Suppressor macrophage treated with lipopolysaccharide for 4 hours (primary cell): ENCODE measurements around the gene MLANA.

Experiments used
- DNase-seq: peaks from one replicate; pipeline ENCODE4 v3.0.0-alpha.2; 2020

The MLANA gene, protein sequence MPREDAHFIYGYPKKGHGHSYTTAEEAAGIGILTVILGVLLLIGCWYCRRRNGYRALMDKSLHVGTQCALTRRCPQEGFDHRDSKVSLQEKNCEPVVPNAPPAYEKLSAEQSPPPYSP

GRCh38 chr9:5890641-5891040 lies at the start of gene MLANA:
Gene MLANA, plus strand, starts transcription at chr9:5890889. Its CDS starts 1,586 bp downstream, at chr9:5892475.
- DNase-seq = no peak

DNA sequence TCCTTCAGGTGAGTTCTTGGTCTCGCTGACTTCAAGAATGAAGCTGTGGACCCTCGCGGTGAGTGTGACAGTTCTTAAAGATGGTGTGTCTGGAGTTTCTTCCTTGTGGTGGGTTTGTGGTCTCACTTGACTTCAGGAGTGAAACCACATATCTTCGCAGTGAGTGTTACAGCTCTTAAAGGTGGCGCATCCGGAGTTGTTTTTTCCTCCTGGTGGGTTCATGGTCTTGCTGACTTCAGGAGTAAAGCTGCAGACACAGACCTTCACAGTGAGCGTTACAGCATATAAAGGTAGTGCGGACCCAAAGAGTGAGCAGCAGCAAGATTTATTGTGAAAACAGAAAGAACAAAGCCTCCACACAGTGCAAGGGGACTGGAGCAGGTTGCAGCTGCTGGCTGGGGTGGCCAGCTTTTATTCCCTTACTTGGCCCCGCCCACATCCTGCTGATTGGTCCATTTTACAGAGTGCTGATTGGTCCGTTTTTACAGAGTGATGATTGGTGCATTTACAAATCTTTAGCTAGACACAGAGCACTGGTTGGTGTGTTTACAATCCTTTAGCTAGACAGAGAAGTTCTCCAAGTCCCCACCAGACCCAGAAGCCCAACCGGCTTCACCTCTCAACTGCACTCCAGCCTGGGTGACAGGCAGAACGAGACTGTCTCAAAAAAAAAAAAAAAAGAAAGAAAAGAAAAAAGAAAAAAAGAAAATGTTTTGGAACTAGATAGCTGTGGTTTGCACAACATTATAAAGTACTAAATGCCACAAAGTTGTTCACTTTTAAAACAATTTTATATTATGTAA lies 48.7 kb upstream of the MLANA start:
- DNase-seq = no peak

DNA sequence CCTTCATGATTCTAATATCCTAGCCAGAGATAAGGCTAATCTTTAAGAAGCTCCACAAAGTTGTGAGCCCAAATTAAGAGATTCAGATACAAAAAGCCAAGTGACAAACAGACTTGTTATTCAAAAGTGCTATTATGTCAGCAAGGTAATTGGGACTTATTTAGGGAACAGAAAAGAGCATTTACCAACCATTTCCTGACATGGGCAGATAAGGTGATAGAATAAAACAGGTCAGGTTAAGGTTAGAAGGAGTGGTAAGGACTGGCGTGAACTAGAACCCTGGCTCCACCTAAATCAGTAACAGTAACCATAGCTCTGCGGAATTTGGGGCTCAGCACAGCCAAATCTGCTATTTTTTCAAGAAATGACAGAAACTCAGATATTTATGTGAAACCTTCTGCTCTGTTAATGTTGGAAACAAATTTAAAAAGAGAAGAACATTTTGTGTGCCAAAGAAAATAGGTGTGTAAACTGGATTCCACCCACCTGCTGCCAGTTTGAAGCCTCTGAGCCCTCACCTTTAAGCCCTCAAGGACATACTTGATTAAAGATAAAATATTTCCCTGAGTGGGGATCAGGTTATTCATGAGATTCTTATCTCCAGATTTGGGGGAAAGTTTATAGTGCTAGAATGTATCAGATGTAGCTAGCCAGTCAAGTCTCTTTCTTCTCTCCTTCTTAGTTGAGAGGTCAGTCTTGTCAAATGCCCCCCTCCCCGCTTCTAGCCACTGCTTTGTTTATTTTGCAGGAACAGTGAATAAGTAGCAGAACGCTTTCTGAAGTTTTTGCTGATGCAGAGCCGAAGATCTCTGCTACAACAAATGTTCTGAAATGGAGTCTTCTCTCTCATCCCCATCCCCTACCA lies 47.5 kb upstream of the MLANA start:
- no peak for DNase-seq

GRCh38 chr9:5843794-5844471 lies 46.8 kb upstream of the MLANA start:
- DNase-seq = no peak

- no peak for DNase-seq
Observed at GRCh38 chr9:5845157-5845531, 45.5 kb upstream of the MLANA start.

DNA sequence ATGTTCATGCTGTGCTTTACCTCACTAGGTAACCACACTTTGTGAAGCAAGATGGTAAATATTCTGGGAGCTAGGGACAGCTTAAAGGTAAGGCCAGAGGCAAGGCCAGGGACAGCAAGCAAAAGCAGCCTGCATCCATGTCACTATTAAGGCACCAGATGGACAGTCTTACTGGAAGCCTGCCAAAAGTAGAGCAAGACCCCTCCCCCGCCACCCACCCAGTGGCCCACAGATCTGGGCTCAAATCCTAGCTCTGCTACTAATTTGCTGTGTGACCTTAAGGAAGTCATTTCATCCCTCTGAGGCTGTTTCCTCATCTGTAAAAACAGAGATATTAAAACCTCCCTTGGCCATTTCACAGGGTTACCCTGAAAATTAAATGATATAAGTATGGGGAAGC lies 44.6 kb upstream of the MLANA start:
- DNase-seq = no peak

- peak; percentile 67 for DNase-seq
Observed at GRCh38 chr9:5846501-5846921, 44.2 kb upstream of the MLANA start.

DNA sequence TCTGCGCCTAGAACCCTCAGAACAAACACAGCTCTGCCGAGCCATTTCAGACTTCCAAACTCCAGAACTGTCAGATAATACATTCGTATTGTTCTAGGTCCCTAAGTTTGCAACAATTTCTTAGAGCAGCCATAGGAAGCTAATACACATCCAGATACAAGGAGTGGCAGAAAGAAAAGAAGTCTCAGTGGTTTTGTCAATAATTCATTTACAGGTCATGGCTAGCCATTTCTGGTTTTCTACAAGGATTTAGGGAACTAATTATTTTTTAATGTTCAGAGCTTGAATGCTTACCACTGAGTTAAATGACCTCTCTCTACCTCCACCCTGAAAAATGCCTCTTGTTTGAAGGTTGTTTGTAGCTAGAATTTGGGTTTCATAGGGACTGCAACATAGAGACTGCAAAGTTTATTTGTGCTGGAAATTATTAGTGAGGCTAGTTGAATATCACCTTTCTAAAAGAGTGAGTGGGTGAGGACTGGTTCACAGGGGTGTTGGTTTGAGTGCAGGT lies 42.3 kb upstream of the MLANA start:
- no peak for DNase-seq

- DNase-seq = no peak
Observed at GRCh38 chr9:5850724-5851122, 40.0 kb upstream of the MLANA start.

DNA sequence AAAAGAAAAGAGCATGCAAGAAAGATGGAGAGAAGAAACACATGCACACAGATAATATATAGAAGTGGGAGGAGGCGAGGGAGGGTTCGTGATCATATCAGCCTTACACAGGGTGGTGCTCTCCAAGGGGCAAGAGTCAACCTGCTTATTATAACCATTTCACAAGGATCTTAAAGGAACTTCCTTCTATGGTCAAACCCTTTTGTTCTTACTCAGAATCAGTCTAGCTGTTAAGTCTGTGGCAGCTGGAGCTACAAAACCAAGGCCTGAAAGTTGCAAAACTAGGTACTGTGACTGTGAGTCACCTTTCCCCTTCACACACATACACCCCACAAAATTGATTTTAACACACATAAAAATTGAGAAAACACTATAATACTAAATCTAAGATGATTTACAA lies 39.2 kb upstream of the MLANA start:
- peak; percentile 95 for DNase-seq

DNA sequence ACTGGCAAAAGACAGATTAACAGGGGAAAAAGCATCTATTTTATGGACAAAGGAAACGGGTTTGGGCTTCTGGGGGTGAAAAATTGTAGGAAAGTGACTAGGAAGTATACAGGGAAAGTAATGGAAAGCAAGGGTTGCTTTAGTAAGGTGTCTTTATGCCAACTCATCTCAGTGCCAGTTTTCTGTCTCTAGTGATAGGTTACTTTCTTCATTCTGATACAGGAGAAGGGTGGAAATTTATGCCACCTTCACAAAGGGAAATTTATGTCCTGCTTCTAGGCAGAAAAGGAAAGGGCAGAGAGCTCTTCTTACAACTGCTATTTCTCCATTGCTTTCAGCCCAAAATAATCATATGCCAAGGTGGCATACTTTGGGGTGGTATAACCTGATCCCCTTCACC lies 37.7 kb upstream of the MLANA start:
- no peak for DNase-seq

GRCh38 chr9:5853617-5854016 lies 37.1 kb upstream of the MLANA start:
- no peak for DNase-seq

DNA sequence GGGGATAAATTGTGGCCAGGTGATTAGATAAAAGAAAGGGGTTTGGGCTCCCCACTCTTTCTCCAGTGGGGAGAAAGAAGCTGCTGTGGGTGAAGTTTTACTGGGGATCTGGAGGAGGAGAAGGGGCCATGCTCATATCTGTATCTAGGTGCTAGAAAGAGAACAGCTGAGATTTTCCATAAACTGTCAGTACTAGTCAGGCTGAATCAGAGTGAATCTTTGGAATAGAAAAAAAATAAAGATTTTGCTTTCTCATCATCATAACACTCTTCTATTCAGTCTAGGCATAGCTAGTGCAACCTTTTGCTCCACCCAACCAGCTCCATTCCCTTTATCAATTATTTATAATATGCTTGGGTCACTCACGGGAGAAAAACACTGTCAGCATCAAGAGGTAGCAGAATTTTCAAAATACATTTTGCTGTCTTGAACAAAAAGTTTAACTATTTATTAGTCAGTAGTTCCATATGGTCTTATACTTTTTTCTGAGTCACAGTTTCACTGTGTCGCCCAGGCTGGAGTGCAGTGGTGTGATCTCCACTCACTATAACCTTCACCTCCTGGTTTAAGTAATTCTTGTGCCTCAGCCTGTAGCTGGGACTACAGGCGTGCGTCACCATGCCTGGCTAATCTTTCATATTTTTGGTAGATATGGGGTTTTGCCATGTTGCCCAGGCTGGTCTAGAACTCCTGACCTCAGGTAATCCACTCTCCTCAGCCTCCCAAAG lies 36.5 kb upstream of the MLANA start:
- no peak for DNase-seq

- peak; percentile 79 for DNase-seq
Observed at GRCh38 chr9:5857928-5858327, 32.8 kb upstream of the MLANA start.

GRCh38 chr9:5858833-5859232 lies 31.9 kb upstream of the MLANA start:
- DNase-seq = no peak

DNA sequence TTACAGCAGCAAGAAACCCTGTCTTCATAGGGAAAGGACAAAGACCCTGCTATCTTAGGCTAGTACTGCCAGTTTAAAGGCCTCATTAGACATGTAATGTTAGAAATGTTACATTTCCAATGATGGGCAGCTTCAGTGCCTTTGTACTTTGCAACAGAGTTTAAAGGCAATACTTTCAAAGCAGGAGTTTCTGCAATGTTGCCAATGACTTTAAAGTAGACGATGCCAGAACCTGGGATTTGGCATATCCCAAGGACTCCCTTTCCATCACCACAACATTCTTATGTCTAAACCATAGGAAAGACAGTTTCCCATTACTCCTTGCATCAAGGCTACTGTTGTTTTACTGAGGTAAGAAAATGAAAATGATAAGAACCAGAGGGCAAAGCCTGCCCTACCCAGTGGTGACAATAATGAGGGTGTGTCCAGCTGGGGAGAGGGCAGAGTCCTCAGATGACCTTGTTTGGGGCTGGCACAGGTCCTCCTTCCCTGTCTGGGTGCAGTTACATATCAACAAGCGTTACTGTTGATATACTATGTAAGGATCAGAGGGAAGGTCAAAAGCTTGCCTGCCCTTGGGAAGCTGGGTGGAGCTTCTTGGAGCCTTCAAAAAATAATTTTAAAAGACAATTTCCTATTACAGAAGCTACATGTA lies 27.5 kb upstream of the MLANA start:
- DNase-seq = no peak

GRCh38 chr9:5864446-5864845 lies 26.2 kb upstream of the MLANA start:
- DNase-seq = no peak

DNA sequence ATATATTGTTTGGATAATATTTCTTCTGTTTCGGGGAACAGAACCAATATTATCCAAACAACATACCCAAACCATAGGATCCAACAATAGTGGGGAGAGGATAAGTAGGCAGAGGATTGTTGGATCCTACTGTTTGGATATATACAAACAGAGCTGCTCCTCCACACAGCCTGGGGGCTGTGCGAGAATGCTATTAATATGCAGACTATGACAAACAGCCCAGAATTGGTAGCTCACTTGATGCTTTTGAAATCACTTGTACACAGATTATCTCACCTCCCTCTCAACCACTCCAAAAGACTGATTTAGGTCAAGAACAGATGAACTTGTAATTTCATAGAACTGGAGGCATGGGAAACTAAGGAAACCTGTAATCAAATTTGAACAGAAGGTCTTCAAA lies 24.4 kb upstream of the MLANA start:
- no peak for DNase-seq

DNA sequence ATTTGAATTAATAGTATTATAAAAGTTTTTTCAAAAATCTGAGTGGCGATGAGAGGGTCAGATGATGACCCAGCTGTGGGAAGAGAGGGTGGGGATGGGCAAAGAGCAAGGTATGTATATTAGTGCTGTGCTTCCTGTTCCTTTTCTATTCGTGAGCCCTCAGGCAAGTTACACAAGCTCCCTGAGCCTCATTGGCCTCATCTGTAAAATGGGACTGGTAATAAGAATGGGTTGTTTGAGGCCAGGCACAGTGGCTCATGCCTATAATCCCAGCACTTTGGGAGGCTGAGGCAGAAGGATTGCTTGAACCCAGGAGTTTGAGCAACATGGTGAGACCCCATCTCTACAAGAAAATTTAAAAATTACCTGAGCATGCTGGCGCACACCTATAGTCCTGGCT lies 24.0 kb upstream of the MLANA start:
- no peak for DNase-seq

- DNase-seq = no peak
Observed at GRCh38 chr9:5868235-5868634, 22.5 kb upstream of the MLANA start.

GRCh38 chr9:5869315-5870019 lies 21.2 kb upstream of the MLANA start:
- no peak for DNase-seq
